Caco-2 (cell line): ENCODE measurements around the gene CFAP53. TPM values are rescaled to one million over a fixed set of nuclear protein-coding genes. Genes with fewer than 3 reads are reported as not detected.
A peak's percentile ranks its signal among the peaks of the same experiment; 100 is the strongest.

Source experiments
- BruUV-seq: library from RNA; stranded (reverse); fragments of 400-500 nt; replicated peaks from 2 replicates; lab custom pipeline; 2021; lab: Mats Ljungman, UMichigan
- CTCF ChIA-PET: fragments of 300-600 bp; sonication (Branson Sonifier 250); formaldehyde crosslinking; loops from one replicate; lab custom pipeline; 2022; ENCODE audit warnings: antibody characterized with exemption; lab: Charles Lee
- POLR2A ChIA-PET: fragments of 300-600 bp; sonication (Branson Sonifier 250); formaldehyde crosslinking; loops from one replicate; lab custom pipeline; 2022; ENCODE audit warnings: antibody characterized with exemption; lab: Charles Lee
- DNase-seq, 2 experiments: peaks; one replicate each; pipeline versions ENCODE4 v3.0.0 to v3.0.0-alpha.2; 2020 to 2022
- H3K27me3 ChIP-seq: replicated peaks from 2 replicates; pipeline ENCODE4 v1.6.0; 2011; ENCODE audit warnings: low read length; ENCODE audit not compliant: control insufficient read depth, insufficient read depth
- H3K36me3 ChIP-seq: 2 replicates; pipeline ENCODE4 v1.5.1; 2011; ENCODE audit warnings: low read length; ENCODE audit not compliant: control insufficient read depth, insufficient read depth
- H3K4me1 ChIP-seq: fragments of 250-450 bp; sonication (Bioruptor Pico); 2 replicates; pipeline ENCODE4 v1.5.1; 2020; ENCODE audit warnings: mild to moderate bottlenecking
- H3K4me3 ChIP-seq: 2 replicates; pipeline ENCODE4 v1.5.1; 2011; ENCODE audit warnings: low read depth, mild to moderate bottlenecking, control low read depth, low read length
- H3K9me3 ChIP-seq: fragments of 250-450 bp; sonication (Bioruptor Pico); 2 replicates; pipeline ENCODE4 v1.5.1; 2020; ENCODE audit warnings: mild to moderate bottlenecking, moderate library complexity
- H3K27ac Mint-ChIP-seq: one replicate; pipeline ENCODE4 v1.8.0; 2022; ENCODE audit warnings: mixed read lengths; ENCODE audit not compliant: unreplicated experiment
- H3K27me3 Mint-ChIP-seq: one replicate; pipeline ENCODE4 v1.8.0; 2022; ENCODE audit warnings: mixed read lengths; ENCODE audit not compliant: insufficient read depth, unreplicated experiment
- H3K36me3 Mint-ChIP-seq: one replicate; pipeline ENCODE4 v1.8.0; 2022; ENCODE audit warnings: mild to moderate bottlenecking, mixed read lengths; ENCODE audit not compliant: insufficient read depth, unreplicated experiment
- H3K4me1 Mint-ChIP-seq: one replicate; pipeline ENCODE4 v1.8.0; 2022; ENCODE audit warnings: low read depth, mixed read lengths; ENCODE audit not compliant: unreplicated experiment
- H3K4me3 Mint-ChIP-seq: one replicate; pipeline ENCODE4 v1.8.0; 2022; ENCODE audit warnings: mild to moderate bottlenecking, moderate library complexity, mixed read lengths; ENCODE audit not compliant: unreplicated experiment
- H3K9me3 Mint-ChIP-seq: one replicate; pipeline ENCODE4 v1.8.0; 2022; ENCODE audit warnings: mixed read lengths; ENCODE audit not compliant: unreplicated experiment
- intact Hi-C: fragments of 100-400 bp; cut with micrococcal nuclease; formaldehyde crosslinking; loops from one replicate; pipeline ENCODE4 v1.10.0; 2022; ENCODE audit not compliant: unreplicated experiment
- total RNA-seq: library from RNA; stranded (reverse); gene quantifications from 2 replicates; pipeline ENCODE4 v1.2.3, GENCODE V29; 2022
- TF ChIP-seq, protein P1 (sequence below), 2 experiments: fragments of 200-600 bp in 1 of 2; IDR thresholded peaks; 1 replicate in 1 of 2; 2 replicates in 1 of 2; pipeline versions ENCODE4 v1.5.1 to v1.8.0; 2011 to 2022; ENCODE audit warnings: antibody characterized with exemption in 1 of 2, control low read depth in 1 of 2, inconsistent platforms in 1 of 2, low read depth in 1 of 2, low read length in 1 of 2, mild to moderate bottlenecking in 1 of 2, moderate library complexity in 1 of 2; ENCODE audit not compliant: insufficient read depth in 1 of 2, severe bottlenecking in 1 of 2, unreplicated experiment in 1 of 2

The CFAP53 gene
- total RNA-seq, 1 experiment from 2014 or later: not detected

DNA sequence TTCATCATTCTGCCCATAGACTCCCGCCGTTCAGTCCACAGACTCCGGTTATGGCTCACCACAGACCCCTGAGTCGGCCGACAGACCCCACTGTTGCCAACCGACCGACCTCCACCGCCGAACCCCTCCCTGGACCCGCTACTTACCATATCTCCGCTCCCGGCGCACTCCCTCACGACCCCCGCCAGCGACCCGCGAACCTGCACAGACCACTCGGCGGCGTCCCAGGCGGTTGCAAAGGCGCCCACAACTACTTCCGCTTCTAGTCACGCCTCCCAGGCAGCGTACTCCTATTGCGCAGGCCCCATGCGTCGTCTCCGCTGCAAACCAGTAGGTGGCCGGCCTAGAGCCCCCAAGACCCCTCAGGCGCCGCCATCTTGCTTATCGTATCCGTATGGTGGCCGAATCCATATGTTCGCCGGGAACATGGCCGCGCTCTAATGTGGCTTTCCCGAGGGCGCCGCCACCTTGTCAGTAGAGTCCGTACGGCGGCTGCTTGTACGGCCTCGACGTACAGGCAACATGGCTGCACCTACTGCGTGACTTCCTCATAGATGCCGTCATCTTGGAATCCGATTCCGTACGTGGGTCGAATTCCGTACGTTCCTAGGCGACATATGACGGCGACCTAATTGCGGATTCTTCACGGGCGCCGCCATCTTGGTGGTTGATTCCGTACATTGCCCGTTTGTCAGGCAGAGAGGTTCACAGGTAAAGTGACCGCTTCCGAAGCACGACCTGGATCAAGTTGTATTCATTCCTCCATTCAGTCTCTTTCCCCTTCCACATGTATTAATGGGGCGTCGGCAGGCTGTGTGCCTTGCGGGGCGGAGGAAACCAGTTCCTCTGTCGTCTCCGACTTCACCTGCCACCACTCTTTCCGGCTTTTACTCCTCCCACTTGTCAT, 21.4 kb upstream of the CFAP53 start, which contains the start of gene CXXC1:
TSS of gene CXXC1 (minus strand) at position 252 of the 907 bp plus-strand sequence. CDS start at position 149, 103 bp downstream.
- peaks cover 7% of the 10 kb centered on the region for H3K4me1 Mint-ChIP-seq
- Histone ChIP-seq H3K36me3 (no peaks in the 10 kb centered on the region; the same call in 1 of the 2 replicates), H3K27me3 (no peaks in the 10 kb centered on the region), H3K4me3 (peak within 1 kb of the TSS; percentile 53), H3K4me1 (no peaks in the 10 kb centered on the region), H3K9me3 (no peaks in the 10 kb centered on the region)
- peak within 1 kb of the TSS; percentile 87 for H3K4me3 Mint-ChIP-seq
- ChIA-PET CTCF (no interaction called here), POLR2A (no interaction called here)
- BruUV-seq: no TSS peak
- intact Hi-C loops: loop anchor here (1.0 to 5.0 kb wide), 2 partner anchors 70 to 140 kb away; no protein-coding TSS in a partner anchor
- H3K9me3 Mint-ChIP-seq: no peaks in the 10 kb centered on the region
- H3K27me3 Mint-ChIP-seq: no peaks in the 10 kb centered on the region
- TF ChIP-seq, protein P1, sequence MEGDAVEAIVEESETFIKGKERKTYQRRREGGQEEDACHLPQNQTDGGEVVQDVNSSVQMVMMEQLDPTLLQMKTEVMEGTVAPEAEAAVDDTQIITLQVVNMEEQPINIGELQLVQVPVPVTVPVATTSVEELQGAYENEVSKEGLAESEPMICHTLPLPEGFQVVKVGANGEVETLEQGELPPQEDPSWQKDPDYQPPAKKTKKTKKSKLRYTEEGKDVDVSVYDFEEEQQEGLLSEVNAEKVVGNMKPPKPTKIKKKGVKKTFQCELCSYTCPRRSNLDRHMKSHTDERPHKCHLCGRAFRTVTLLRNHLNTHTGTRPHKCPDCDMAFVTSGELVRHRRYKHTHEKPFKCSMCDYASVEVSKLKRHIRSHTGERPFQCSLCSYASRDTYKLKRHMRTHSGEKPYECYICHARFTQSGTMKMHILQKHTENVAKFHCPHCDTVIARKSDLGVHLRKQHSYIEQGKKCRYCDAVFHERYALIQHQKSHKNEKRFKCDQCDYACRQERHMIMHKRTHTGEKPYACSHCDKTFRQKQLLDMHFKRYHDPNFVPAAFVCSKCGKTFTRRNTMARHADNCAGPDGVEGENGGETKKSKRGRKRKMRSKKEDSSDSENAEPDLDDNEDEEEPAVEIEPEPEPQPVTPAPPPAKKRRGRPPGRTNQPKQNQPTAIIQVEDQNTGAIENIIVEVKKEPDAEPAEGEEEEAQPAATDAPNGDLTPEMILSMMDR (IDR thresholded peaks at IDR 0.05; ENCODE audit: insufficient read depth in 1 of 2, low read depth in 1 of 2, low read length in 1 of 2, severe bottlenecking in 1 of 2, unreplicated experiment in 1 of 2): peak; percentile 26 to 38
- DNase-seq: peak; percentile 92 to 95
- peak within 1 kb of the TSS; percentile 84 for H3K27ac Mint-ChIP-seq
- H3K36me3 Mint-ChIP-seq: peaks cover 14% of the 10 kb centered on the region

DNA sequence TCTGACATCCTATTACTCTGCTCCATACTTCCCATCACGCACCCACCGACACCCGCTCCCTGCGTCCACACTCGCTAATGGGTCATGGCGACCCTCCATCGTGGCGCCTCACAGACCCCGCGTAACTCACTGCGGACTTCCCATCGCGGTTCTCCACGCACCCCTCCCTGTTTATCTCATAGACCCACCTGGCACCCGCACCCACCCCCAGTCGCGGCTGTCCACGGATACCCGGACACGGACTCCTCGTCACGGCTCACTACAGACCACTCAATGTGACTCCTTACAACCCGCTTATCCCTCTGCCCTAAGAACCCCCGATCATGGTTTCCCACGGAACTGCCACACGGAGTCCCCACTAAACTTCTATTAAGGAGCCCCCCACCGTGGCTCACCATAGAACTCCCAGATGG, 20.7 kb upstream of the CFAP53 start:
- Mint-ChIP-seq H3K36me3 (peaks cover 14% of the 10 kb centered on the region), H3K4me1 (peaks cover 7% of the 10 kb centered on the region), H3K4me3 (peak overlapping the region; percentile 87), H3K9me3 (no peaks in the 10 kb centered on the region), H3K27me3 (no peaks in the 10 kb centered on the region), H3K27ac (peak overlapping the region; percentile 84)
- Histone ChIP-seq H3K4me1 (no peaks in the 10 kb centered on the region), H3K4me3 (peak overlapping the region; percentile 53), H3K27me3 (no peaks in the 10 kb centered on the region), H3K9me3 (no peaks in the 10 kb centered on the region), H3K36me3 (no peaks in the 10 kb centered on the region; the same call in 1 of the 2 replicates)
- POLR2A ChIA-PET: no interaction called here
- CTCF ChIA-PET: no interaction called here
- no peak for DNase-seq
- TF ChIP-seq, protein P1 (IDR thresholded peaks at IDR 0.05; ENCODE audit: insufficient read depth in 1 of 2, low read depth in 1 of 2, low read length in 1 of 2, severe bottlenecking in 1 of 2, unreplicated experiment in 1 of 2): no peak
- BruUV-seq: no TSS peak
- intact Hi-C loops: loop anchor here (1.0 to 5.0 kb wide), 2 partner anchors 70 to 140 kb away; no protein-coding TSS in a partner anchor

DNA sequence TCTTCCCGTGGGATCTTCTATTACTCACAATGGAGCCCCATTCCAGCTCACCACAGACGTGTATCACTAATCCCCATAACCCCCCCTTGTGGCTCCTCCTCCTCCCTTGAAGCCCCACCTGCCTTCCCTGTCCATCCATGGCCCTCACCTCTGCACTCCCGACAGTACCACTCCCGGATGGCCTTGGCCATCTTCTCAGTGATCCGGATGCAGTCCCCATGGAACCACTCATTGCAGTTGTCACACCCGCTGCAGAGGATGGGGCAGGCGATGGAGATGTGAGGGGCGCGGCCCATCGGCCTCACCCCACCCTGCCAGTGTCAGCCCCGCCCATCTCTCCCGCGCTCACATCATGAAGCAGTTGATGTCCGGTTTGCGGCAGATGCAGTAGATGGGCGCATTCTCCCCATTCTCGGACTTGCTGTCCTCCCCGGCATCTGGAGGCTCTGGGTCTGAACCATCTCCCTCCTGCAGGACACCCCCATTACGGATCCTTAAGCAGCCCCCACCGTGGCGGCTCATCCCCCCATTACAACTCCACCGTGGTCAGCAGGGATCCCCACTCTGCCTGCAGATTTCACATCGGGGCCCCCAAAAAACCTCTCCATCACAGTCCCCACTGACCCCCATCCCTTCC, 20.2 kb upstream of the CFAP53 start:
- POLR2A ChIA-PET: no interaction called here
- no peaks in the 10 kb centered on the region for H3K9me3 ChIP-seq
- no TSS peak for BruUV-seq
- H3K36me3 Mint-ChIP-seq: peaks cover 18% of the 10 kb centered on the region
- no peaks in the 10 kb centered on the region; the same call in 1 of the 2 replicates for H3K36me3 ChIP-seq
- peak overlapping the region; percentile 87 for H3K4me3 Mint-ChIP-seq
- peaks cover 7% of the 10 kb centered on the region for H3K4me1 Mint-ChIP-seq
- CTCF ChIA-PET: no interaction called here
- no peaks in the 10 kb centered on the region for H3K4me1 ChIP-seq
- no peaks in the 10 kb centered on the region for H3K27me3 Mint-ChIP-seq
- H3K27me3 ChIP-seq: no peaks in the 10 kb centered on the region
- TF ChIP-seq, protein P1 (IDR thresholded peaks at IDR 0.05; ENCODE audit: insufficient read depth in 1 of 2, low read depth in 1 of 2, low read length in 1 of 2, severe bottlenecking in 1 of 2, unreplicated experiment in 1 of 2): no peak
- intact Hi-C loops: loop anchor here (1.0 to 5.0 kb wide), 2 partner anchors 71 to 141 kb away; no protein-coding TSS in a partner anchor
- peak overlapping the region; percentile 84 for H3K27ac Mint-ChIP-seq
- no peaks in the 10 kb centered on the region for H3K9me3 Mint-ChIP-seq
- DNase-seq: no peak
- H3K4me3 ChIP-seq: peak overlapping the region; percentile 53
